ENCODE data around the gene OLIG2.

DNA sequence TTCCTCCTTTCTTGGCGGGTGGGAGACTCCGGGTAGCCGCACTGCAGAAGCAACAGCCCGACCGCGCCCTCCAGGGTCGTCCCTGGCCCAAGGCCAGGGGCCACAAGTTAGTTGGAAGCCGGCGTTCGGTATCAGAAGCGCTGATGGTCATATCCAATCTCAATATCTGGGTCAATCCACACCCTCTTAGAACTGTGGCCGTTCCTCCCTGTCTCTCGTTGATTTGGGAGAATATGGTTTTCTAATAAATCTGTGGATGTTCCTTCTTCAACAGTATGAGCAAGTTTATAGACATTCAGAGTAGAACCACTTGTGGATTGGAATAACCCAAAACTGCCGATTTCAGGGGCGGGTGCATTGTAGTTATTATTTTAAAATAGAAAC, 2.5 kb downstream of the OLIG2 start:
- TF ChIP-seq ZNF274 (IDR thresholded peaks at IDR 0.05; ENCODE audit: low read depth, low read length): no peak
- TF ChIP-seq YY1 (IDR thresholded peaks at IDR 0.05; ENCODE audit: insufficient read depth, insufficient read length): no peak

Measured in NT2/D1 (cell line).